A549 (cell line): ENCODE measurements around the gene GAMT.

Source experiments
- CBX8 ChIP-seq: fragments of 200-600 bp; sonication (generic); IDR thresholded peaks from 2 replicates; pipeline ENCODE4 v1.6.1; 2016
- FOSL2 ChIP-seq, 2 experiments: fragments of 450-650 bp in 1 of 2; fragments of >200 bp in 1 of 2; sonication (Bioruptor Twin) in 1 of 2; formaldehyde crosslinking; IDR thresholded peaks; 2 replicates each; pipeline versions ENCODE4 v1.5.0 to v1.6.1; 2016 to 2020; ENCODE audit warnings: mild to moderate bottlenecking in 1 of 2, moderate library complexity in 1 of 2
- TF ChIP-seq, protein P1 (sequence below): fragments of >200 bp; sonication (Bioruptor Twin); formaldehyde crosslinking; IDR thresholded peaks from 3 replicates; pipeline ENCODE4 v1.5.1; 2016

DNA sequence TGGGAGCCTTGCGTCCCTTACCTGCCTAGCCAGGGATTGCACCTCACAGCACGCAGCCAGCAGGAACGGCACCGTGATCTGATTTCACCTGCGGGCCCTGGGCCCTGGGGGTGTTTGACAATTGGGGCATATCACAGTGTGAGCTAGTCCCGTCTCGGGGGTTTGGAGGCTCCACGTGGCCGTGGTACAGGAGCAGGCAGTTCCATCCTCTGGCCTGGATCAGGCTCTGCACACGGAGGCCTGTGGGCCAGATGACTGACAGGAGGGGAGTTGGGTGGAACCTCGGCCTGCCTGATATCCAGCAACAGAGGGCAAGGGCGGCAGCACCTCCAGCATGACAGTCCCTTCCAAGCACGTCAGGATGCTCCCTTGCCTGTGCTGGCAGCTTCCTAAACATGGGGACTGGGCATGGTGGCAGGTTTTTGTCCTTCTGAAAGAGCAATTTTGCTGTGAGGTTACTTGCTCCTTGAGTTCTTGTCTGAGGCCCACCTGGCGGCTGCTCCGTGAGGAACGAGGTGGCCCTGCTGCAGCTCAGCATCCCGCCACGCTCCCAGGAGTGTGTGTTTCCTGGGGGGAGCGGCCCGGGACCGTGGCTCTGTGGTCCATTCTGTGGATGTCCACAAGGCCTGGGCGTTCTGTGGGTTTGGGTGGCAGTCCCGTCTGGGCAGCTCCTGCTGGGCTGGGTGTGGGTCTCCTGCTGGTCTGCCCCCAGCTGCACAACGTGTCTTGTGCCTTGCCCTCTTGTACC lies 30.6 kb upstream of the GAMT start:
- TF ChIP-seq, protein P1, sequence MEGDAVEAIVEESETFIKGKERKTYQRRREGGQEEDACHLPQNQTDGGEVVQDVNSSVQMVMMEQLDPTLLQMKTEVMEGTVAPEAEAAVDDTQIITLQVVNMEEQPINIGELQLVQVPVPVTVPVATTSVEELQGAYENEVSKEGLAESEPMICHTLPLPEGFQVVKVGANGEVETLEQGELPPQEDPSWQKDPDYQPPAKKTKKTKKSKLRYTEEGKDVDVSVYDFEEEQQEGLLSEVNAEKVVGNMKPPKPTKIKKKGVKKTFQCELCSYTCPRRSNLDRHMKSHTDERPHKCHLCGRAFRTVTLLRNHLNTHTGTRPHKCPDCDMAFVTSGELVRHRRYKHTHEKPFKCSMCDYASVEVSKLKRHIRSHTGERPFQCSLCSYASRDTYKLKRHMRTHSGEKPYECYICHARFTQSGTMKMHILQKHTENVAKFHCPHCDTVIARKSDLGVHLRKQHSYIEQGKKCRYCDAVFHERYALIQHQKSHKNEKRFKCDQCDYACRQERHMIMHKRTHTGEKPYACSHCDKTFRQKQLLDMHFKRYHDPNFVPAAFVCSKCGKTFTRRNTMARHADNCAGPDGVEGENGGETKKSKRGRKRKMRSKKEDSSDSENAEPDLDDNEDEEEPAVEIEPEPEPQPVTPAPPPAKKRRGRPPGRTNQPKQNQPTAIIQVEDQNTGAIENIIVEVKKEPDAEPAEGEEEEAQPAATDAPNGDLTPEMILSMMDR: no peak
- TF ChIP-seq CBX8 (no peak), FOSL2 (IDR thresholded peaks at IDR 0.05) (no peak), FOSL2 (CRISPR knock-in tag; IDR thresholded peaks at IDR 0.05) (no peak)
